Adrenal gland (tissue), 12 donors: Measurements from ENCODE around the gene PTPRN2. TPM values are rescaled to one million over a fixed set of nuclear protein-coding genes. Genes with fewer than 3 reads are reported as not detected.
A peak's percentile ranks its signal among the peaks of the same experiment; 100 is the strongest.

Experiments used
- DNase-seq, 7 donors: peaks; one replicate each; pipeline ENCODE4 v3.0.0-alpha.2; 2019 to 2020
- H3K27ac ChIP-seq, 5 donors: fragments of 200-600 bp; sonication (generic) in 4 of 5; 1 replicate in 3 of 5; 2 replicates in 2 of 5; pipeline versions ENCODE4 v1.5.1 to v1.8.0; 2016 to 2020; ENCODE audit warnings: mild to moderate bottlenecking in 1 of 5
- H3K27me3 ChIP-seq: fragments of 200-600 bp; 2 replicates; pipeline ENCODE4 v1.8.0; 2021
- H3K36me3 ChIP-seq, 2 donors: fragments of 200-600 bp; replicated peaks in 1 of 2; 1 replicate in 1 of 2; 2 replicates in 1 of 2; pipeline versions ENCODE4 v1.5.1 to v1.8.0; 2018 to 2022
- H3K4me1 ChIP-seq, 2 donors: fragments of 200-600 bp; replicated peaks in 1 of 2; 1 replicate in 1 of 2; 2 replicates in 1 of 2; pipeline versions ENCODE4 v1.5.1 to v1.8.0; 2018 to 2021
- H3K4me3 ChIP-seq, 4 donors: fragments of 200-600 bp; sonication (generic) in 3 of 4; one replicate each; pipeline ENCODE4 v1.5.1; 2016 to 2018
- H3K9me3 ChIP-seq, 3 donors: fragments of 200-600 bp; sonication (generic) in 1 of 3; replicated peaks in 1 of 3; 1 replicate in 2 of 3; 2 replicates in 1 of 3; pipeline versions ENCODE4 v1.5.1 to v1.8.0; 2016 to 2021
- CTCF ChIP-seq, 6 experiments: fragments of 450-650 bp in 4 of 6; fragments of 200-600 bp in 2 of 6; sonication (generic) in 1 of 6; IDR thresholded peaks; 1 replicate in 5 of 6; 2 replicates in 1 of 6; pipeline versions ENCODE4 v1.5.1 to v1.8.0; 2016 to 2021; ENCODE audit warnings: antibody characterized with exemption in 6 of 6, mild to moderate bottlenecking in 2 of 6, moderate library complexity in 1 of 6
- POLR2A ChIP-seq, 2 donors: fragments of 450-650 bp; IDR thresholded peaks; one replicate each; pipeline ENCODE4 v1.6.1; 2017; ENCODE audit warnings: antibody characterized with exemption in 2 of 2, mild to moderate bottlenecking in 2 of 2, moderate library complexity in 1 of 2
- WGBS, 4 donors: extraction: QIAGEN DNeasy Blood & Tissue Kit in 2 of 4; methylation state at CpG; one replicate each; pipeline versions ENCODE4 v1.1.5 to v1.1.7; 2013 to 2017; 5-methylcytosine and 5-hydroxymethylcytosine counted together
- intact Hi-C, 2 donors: fragments of 100-400 bp; cut with DNase I; formaldehyde crosslinking; loops; one replicate each; pipeline versions ENCODE4 v1.14.1 to v1.15.0; 2022 to 2023
- polyA plus RNA-seq, 3 donors: library from polyadenylated mRNA; stranded (reverse); fragments of 200-250 nt in 2 of 3; fragments of 350-450 nt in 1 of 3; fragmentation: Illumina TruSeq in 1 of 3; extraction: RNeasy Lipid Tissue Mini Kit (QIAGEN cat#74804) in 1 of 3; gene quantifications; one replicate each; pipeline ENCODE4 v1.2.3, GENCODE V29; 2013 to 2014
- total RNA-seq, 9 donors: library from RNA; depleted of rRNA in 4 of 9; stranded (reverse); fragments of >200 nt in 4 of 9; fragments of 120-200 nt in 1 of 9; fragmentation: NEBNext Ultra II Directional in 1 of 9; extraction: Animal tissue kit (Norgen Biotek cat#: 25700) in 1 of 9; gene quantifications; one replicate each; pipeline versions ENCODE4 v1.1.0 to v1.2.4, GENCODE V29; 2013 to 2023
- donor health status: healthy with polysubstance abuse.
- donor health status: Bipolar disorder and iron deficiency.
- donor health status: DM: yes; HTN: yes; CAD: no.
- donor health status: DM: no; HTN: no; CAD: no.
- donor health status: DM: no; HTN: no; CAD: no.
- donor health status: DM: yes; HTN: yes; CAD: no.

Gene PTPRN2
- total and polyA plus RNA-seq, 12 donors, result 2.2 to 16.2 (median 3.4) TPM

DNA sequence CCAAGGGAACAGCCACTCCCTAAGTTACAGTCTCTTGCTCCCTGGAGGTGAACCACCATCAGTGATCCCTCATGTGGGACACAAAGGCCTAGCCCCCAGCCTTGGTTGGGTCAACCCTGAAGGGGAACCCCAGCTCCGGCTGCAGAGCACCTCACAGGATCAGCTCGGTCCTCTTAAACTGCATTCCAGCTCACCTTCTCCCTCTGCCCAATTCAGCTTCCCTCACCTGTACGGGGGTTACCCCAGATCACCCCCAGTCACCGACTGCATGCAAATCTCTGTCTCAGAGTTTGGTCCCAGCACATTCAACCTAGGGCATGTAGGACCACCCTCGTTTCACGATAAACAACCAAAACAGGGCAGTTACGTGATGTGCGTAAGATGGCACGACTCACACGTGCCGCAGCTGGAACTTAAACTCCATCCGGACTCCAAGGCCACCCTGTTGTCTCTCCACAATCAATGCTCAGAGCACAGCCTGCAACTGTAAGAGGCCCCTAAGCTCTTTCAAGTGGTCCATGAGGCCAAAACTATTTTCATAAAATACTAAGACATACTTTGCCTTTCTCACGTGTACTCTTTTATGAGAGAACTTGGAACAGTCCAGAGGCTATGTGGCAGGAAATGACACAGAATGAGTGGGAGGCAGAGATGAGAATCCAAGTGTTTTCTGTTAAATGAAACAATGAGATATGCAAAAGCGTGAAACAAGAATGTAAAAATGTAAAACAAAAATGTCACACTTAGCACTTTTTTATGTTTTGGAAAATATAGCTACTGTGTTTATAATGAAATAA is 285.2 kb downstream of the PTPRN2 start:
- no peak for DNase-seq
- no peaks in the 10 kb centered on the region for H3K27me3 ChIP-seq
- H3K4me3 ChIP-seq, result no peak overlapping the region
- peaks cover 0 to 3% (median 0%) of the 10 kb centered on the region in 3 donors for H3K9me3 ChIP-seq
- TF ChIP-seq CTCF (IDR thresholded peaks at IDR 0.05) (no peak), POLR2A (IDR thresholded peaks at IDR 0.05) (no peak)
- H3K36me3 ChIP-seq, result no peaks in the 10 kb centered on the region
- H3K27ac ChIP-seq, result no peak overlapping the region
- H3K4me1 ChIP-seq, result no peaks in the 10 kb centered on the region
- intact Hi-C loops, result no loop called here
- WGBS, 4 donors, result 77 to 81% (median 79%) methylated on average over 14 of the region's 14 CpGs

GRCh38 chr7:158301207-158301606 is 286.4 kb downstream of the PTPRN2 start:
- Histone ChIP-seq H3K9me3 (no peaks in the 10 kb centered on the region), H3K27me3 (no peaks in the 10 kb centered on the region), H3K36me3 (no peaks in the 10 kb centered on the region), H3K4me1 (no peaks in the 10 kb centered on the region), H3K4me3 (no peak overlapping the region), H3K27ac (no peak overlapping the region)
- TF ChIP-seq CTCF (IDR thresholded peaks at IDR 0.05), result no peak
- no peak for TF ChIP-seq POLR2A (IDR thresholded peaks at IDR 0.05)
- DNase-seq, result no peak
- intact Hi-C loops, result no loop called here
- 63 to 80% (median 75%) methylated on average over 10 of the region's 10 CpGs for WGBS, 4 donors

GRCh38 chr7:158300427-158300826 is 287.2 kb downstream of the PTPRN2 start:
- Histone ChIP-seq H3K27ac (no peak overlapping the region), H3K4me3 (no peak overlapping the region), H3K36me3 (no peaks in the 10 kb centered on the region), H3K27me3 (no peaks in the 10 kb centered on the region), H3K9me3 (no peaks in the 10 kb centered on the region), H3K4me1 (no peaks in the 10 kb centered on the region)
- intact Hi-C loops, result no loop called here
- 79 to 85% (median 82%) methylated on average over 9 to 16 of the region's 16 CpGs for WGBS, 4 donors
- no peak for TF ChIP-seq POLR2A (IDR thresholded peaks at IDR 0.05)
- TF ChIP-seq CTCF (IDR thresholded peaks at IDR 0.05), result no peak
- DNase-seq, result no peak

- Histone ChIP-seq H3K36me3 (no peaks in the 10 kb centered on the region), H3K27ac (no peak overlapping the region), H3K4me1 (no peaks in the 10 kb centered on the region), H3K9me3 (no peaks in the 10 kb centered on the region), H3K4me3 (no peak overlapping the region), H3K27me3 (no peaks in the 10 kb centered on the region)
- WGBS, 4 donors, result 43 to 58% (median 55%) methylated on average over 4 of the region's 4 CpGs
- no peak for TF ChIP-seq POLR2A (IDR thresholded peaks at IDR 0.05)
- DNase-seq, result peak in 1 of 7 donors; percentile 33
- intact Hi-C loops, result no loop called here
These were observed 288.0 kb downstream of the PTPRN2 start for GRCh38 chr7:158299607-158300006.

DNA sequence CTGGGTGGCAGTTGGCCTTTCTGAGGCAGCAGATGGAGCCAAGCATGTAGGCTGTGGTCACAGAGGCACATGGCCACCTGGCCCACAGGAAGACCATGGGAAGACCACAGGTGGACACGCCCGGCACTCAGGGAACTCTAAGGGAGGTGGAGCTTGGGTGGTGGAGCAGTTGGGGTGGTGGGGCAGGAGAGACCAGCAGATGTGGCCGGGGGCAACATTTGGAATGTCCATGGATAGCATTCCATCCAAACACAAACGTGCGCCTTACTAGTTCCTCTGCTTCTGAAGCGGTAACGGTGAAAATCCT is 290.9 kb downstream of the PTPRN2 start:
- intact Hi-C loops, result no loop called here
- no peaks in the 10 kb centered on the region for H3K4me1 ChIP-seq
- WGBS, 4 donors, result 86 to 94% (median 92%) methylated on average over 7 of the region's 7 CpGs
- no peaks in the 10 kb centered on the region for H3K9me3 ChIP-seq
- no peak for TF ChIP-seq CTCF (IDR thresholded peaks at IDR 0.05)
- no peak for TF ChIP-seq POLR2A (IDR thresholded peaks at IDR 0.05)
- H3K4me3 ChIP-seq, result no peak overlapping the region
- DNase-seq, result peak in 1 of 7 donors; percentile 30
- no peaks in the 10 kb centered on the region for H3K27me3 ChIP-seq
- H3K36me3 ChIP-seq, result no peaks in the 10 kb centered on the region
- H3K27ac ChIP-seq, result no peak overlapping the region
